Dedifferentiated amniotic fluid mesenchymal stem cell (primary cell): ENCODE data around the gene DYSF.
"Not testable (repeated sequence)": the region's sequence is repeated elsewhere in the genome, so short reads cannot be mapped to it uniquely, and the experiment has no call there.

Source experiments
- DNase-seq: peaks from one replicate; pipeline ENCODE4 v3.0.0-alpha.2; 2016; ENCODE audit errors: extremely low spot score

The DYSF gene

DNA sequence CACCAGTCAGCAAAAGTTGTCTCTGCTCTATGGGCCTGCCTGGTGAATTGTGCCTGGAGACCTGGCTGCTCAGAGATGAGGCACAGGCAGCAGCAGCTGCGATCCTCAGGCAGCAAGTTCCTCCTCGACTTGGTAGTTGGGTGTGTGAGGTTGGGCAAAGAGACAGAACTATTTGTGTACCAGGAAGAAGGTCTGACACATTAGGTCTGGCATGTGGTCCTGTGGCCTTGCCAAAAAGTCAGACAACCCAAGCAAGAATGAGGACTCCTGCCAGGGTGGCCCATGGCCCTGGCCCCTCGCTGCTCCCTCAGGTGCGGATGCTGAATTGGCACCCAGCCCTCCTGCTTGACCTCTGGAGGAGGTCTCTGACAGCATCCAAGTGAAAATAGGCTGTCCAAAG lies 192.7 kb downstream of the DYSF start:
- peak; percentile 51 for DNase-seq

DNA sequence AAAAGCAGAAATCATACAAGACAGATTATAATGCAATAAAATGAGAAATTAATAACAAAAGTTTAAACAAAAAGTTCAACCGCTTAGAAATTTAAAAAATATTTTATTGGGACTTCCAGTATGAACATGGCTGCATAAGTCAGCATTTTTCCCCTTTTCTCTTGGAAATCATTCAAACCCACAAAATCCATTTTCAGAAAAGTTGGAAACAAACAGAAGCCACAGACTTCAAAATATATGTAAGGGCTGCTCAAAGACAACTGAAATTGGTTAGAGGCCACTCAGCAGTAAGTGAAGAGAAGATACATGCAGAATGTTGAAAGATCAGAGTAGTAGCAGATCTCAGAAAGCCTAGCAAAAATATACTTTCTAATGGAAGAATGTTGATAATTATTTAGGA lies 194.0 kb downstream of the DYSF start:
- DNase-seq: no peak

DNA sequence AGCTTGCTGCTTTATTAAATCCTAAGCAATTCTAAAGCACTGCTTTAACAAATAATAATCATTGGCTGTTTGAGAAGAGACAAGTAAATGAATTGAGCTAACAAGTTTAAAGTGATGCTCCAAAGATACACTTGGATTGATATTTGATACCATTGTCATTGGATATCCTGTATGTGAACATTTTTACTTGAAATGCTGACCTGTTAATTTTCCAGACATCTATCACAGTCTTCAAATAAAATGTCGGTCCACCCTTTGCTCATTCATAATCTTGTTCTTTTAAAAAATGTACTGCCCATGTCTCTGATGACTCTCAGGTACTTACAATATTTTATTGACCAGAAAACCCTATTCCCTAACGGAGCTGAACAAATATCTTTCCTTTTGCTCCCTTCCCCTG lies 202.1 kb downstream of the DYSF start:
- no peak for DNase-seq

DNA sequence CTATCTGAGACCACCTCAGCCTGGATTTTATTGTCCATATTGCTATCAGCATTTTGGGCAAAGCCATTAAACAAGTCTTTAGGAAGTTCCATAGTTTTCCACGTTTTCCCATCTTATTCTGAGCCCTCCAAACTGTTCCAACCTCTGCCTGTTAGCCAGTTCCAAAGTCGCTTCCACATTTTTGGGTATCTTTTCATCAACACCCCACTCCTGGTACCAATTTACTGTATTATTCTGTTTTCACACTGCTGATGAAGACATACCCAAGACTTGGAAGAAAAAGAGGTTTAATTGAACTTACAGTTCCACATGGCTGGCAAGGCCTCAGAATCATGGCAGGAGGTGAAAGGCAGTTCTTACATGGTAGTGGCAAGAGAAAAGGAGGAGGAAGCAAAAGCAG lies 204.9 kb downstream of the DYSF start:
- DNase-seq: not testable (repeated sequence)

DNA sequence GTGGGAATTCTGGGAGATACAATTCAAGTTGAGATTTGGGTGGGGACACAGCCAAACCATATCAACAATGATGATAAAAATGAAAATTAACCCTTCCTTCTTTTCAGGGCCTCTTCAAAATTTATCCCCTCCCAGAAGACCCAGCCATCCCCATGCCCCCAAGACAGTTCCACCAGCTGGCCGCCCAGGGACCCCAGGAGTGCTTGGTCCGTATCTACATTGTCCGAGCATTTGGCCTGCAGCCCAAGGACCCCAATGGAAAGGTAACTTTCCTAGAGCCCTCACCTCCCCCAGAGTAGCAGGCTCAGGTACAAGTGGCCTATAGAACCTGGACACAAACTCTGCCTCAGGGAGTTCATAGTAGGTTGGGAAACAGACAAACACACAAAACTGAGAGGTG lies 205.4 kb downstream of the DYSF start:
- DNase-seq: no peak

DNA sequence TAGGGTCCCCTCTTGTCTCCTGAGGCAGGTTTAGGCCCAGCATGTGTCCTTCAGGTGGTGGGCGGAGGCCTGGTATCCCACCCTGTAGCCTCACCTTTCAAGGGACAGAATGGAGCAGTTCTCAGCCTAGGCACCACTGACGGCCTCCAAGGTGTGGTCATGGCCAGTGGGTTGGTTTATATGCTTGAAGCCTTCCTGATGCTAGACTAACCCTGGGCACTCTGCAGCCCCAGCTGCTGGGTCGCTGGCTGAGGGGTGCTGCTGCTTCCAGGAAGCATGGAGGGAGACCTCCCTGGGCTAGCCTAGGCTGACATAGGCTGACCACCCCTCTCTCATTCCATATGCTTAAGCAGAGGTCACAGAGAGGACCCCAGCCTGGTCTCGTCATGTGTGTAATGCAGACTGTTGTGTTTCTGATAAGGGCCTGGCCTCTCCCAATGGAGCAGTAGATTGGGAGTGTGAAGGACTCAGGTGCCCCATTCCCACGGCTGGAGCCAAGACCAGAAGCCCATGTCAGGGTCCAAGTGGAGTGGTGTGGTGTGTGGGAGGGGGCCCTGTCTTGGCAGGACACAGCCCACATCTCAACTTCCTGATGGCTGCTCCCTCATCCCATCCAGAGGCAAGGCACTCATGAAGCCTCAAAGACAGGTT lies 206.6 kb downstream of the DYSF start:
- DNase-seq: no peak

DNA sequence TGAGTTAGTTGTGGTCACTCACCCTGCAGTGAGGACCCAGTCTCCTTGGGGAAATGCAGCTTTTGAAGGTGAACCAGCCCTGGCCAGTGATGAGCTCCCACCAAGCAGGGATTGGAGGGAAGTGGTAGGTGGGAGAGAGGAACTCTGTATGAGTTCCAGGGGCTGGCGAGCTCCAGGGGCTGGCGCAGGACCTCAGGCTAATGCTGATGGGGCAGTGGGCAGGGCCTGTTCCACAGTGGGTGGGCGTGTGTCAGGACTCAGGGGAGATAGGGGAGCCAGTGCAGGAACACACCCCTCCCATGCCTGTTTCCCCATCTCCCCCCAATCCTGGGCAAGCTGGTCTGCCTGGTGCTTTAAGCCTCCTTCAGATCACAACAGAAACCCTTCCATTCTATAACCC lies 208.4 kb downstream of the DYSF start:
- no peak for DNase-seq

DNA sequence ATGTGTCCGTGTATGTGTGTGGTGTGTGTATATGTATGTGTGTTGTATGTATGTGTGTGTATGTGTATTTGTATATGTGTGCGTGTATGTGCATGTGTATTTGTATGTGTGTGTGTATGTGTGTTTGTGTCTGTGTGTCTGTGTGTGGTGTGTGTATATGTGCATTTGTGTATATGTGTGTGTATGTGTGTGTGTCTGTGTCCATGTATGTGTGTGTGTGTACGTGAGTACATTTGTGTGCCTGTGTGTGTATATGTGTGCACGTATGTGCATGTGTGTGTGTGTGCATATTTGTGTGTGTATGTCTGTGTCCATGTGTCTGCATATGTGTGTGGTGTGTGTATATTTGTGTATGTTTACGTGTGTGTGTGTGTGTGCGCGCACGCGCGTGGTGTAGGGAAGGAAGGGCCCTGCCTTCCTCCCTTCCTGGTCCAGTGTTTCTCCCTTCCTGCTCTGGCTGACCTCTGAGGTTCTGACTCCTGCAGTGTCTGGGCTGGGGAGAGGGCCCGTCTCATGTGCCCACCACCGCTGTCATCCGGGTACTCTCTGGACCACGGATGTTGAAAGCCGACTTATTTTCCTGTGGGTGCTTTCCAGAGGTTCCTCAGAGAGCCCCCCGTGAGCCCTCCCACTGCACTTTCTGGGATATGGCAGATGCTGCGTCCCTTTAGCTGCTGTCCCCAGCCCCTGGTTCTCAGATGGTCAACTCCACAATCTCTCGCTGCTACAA lies 209.5 kb downstream of the DYSF start:
- no peak for DNase-seq

DNA sequence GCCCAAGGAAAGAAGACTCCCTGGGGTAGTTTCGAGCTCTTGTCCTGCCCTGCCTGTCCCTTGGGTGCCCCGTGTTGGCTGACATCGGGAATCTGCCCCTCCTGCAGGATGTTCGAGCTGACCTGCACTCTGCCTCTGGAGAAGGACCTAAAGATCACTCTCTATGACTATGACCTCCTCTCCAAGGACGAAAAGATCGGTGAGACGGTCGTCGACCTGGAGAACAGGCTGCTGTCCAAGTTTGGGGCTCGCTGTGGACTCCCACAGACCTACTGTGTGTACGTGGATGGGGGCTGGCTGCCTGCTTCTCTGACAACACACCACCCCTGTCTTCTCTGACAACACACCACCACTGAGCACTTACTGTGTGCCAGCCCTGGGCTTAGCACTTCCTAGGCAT lies 210.8 kb downstream of the DYSF start:
- DNase-seq: no peak

DNA sequence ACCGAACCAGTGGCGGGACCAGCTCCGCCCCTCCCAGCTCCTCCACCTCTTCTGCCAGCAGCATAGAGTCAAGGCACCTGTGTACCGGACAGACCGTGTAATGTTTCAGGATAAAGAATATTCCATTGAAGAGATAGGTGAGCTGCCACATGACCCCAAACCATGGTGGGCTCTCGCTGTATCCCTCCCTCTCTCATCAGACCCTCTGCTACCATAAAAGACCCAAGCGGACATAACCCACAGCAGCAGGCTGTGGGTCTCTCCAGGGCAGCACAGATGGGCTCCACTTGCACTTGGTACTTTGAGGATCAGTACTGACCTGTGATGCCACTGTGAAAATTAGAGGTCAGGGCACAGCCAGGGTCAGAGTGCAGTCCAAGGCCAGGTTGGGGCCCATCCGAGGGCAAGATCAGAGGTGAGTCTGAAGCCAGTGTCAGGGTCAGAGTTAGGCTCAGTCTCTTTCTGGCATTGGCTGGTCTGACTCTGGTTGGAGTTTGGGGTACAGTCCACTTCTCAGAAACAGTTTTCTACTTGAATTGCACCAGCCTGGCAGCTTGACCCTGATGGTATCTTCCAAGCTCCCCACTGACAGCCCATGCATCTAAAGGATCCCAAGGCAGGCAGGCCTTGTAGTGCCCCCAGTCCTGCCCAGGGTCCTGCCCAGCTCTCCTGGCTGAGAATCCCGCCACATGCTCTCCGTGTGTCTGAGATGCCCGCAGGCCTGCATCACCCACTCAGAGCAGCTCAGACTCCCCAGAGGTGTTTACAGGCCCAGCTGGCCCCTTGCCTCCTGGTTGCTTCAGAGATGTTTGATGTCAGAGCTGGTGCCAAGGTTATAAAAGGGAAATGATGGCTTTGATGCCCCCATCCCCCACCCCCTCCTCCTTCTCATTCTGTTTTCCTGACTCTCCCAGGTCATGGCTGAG lies 212.1 kb downstream of the DYSF start:
- no peak for DNase-seq

DNA sequence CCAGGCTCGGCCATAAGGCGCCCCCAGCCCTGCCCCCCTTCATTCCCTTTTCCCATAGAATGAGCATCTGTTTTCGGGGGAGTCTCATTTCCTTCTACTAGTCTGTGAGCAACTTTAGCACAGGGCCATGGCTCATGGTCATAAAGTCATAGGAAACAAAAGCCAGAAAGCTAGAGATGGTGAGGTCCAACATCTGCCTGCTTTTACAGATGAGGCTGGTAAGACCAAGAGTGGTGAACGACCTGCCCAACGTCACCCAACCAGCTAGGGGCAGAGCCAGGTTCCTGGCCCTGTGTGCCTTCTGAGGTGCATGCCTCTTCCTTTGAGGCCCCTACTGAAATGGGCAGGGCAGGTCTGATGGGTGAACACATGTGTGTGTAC lies 212.7 kb downstream of the DYSF start:
- no peak for DNase-seq

DNA sequence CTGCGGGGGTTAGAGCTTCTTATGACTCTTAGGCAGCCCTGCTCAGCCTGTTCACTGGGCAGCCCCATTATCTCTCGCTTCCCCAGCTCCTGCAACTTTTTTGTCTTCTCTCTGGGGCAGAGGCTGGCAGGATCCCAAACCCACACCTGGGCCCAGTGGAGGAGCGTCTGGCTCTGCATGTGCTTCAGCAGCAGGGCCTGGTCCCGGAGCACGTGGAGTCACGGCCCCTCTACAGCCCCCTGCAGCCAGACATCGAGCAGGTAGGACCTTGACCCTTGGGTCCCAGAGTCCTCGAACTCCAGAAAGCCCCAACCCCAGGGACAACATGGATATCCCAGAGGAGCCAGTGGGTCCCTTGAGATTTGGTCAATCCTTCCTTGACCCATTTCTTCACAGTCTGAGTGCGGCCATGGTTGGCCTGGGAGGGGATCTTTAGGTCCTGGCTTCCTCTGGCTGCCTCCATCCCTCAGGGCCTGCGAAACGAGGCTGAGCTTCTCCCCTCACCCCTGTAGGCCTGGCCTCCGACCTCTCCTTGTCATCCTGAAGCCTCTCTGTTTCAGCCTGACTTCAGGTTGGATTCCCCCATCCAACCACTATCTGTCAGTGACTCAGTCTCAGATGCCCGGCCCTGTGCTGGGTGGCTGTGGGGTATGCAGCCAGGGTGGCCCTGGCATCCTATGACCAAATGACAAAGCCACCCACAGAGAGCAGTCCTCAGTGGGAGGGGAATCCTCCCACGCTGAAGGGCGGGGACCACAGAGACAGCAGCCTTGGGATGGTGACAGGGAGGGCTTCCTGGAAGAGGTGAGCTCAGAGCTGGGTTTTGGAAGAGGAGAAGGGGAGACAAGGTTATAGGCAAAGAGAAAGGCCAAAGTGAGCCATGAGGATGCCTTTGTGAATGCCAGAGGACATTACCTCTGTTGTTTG lies 214.2 kb downstream of the DYSF start:
- no peak for DNase-seq

DNA sequence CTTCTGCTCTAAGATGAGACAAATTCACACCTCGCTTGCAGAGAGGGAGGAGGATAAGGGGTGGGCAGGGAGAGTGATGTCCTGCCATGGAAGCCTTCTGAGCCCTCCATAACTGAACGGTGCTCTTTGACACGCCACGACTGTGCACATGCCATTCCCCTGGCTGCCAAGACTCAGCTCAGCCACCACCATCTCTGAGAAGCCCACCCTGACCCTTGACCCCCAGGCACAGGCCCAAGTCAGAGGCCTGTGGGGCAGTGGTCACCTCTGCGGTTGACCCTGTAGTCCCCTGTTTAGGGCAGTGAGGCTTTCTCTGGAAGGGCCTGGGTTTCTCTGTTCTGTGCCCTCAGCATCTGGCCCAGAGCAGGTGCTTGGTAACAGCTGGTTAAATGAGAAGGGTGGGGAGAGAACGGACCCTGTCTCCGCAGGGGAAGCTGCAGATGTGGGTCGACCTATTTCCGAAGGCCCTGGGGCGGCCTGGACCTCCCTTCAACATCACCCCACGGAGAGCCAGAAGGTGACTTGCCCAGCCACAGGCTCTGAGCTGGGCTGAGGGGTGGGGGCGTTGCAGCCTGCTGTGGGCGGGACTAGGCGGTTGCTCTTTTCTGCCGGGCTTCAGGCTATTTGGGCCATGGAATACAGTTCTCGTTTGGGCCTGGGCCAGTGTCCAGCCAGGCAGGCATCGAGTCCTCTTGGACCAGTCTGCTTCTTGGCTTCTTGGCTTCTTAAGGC lies 215.1 kb downstream of the DYSF start:
- no peak for DNase-seq

DNA sequence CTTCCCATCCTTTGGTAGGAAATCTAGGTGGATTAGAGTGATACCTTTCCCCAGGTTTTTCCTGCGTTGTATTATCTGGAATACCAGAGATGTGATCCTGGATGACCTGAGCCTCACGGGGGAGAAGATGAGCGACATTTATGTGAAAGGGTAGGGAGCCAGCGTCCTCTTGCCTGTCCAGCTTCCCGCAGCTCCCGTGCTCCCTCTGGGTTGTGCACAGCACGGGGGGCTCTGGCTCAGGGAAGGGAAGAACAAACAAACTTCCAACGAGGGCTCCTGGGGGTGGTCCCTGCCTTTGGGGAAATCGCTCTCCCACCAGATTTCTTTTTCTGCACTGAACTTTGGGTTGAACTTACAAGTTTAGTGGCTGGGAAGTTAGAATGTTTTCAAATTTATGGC lies 215.7 kb downstream of the DYSF start:
- no peak for DNase-seq

DNA sequence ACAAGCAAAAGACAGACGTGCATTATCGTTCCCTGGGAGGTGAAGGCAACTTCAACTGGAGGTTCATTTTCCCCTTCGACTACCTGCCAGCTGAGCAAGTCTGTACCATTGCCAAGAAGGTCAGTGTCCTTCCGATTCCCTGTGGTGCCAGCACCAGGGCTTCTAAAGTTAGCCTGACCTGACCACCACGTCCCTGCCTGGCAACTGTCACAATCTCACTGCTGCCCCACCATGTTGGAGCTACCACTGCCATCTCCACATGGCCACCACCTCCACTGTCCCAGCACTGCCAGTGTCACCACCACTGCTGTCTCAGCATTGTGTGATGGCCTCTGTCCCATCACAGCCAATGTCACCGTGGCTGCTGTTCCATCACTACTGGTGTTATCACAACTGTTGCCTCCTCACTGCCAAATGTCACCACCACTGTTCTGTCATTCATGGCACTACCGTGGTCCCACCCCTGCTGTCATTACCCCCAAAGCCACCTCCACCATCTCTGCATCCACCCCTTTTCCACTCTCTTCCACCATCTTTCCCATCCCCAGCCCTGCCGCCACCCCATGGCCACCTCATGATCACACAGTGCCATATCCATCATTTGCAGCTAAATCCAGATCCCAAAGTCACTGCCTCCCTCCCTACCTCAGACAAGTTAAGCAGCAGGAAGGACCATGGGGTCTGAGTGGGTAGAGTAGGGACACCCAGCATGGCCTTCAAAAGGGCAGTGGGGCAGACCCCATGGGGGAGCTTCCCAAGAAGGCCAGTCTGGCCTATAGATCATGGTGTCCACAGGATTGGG lies 216.5 kb downstream of the DYSF start:
- DNase-seq: no peak

DNA sequence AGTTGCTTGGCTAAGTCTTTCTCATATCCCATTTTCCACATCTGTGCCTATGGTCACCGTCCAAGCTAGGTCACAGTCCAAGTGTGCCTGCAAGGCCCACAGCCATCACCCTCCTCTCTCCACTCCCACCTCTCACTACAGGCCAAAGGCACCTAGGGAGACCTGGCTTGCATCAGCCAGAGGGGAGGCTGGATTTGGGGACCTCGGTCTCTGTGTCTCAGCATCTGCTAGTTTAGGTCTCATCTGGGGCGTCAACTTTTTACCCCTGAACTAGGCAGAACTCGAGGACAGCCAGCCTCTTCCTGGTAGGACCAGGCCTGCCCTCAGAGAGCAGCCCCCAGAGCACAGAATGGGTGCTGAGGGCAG lies 217.1 kb downstream of the DYSF start:
- DNase-seq: no peak

DNA sequence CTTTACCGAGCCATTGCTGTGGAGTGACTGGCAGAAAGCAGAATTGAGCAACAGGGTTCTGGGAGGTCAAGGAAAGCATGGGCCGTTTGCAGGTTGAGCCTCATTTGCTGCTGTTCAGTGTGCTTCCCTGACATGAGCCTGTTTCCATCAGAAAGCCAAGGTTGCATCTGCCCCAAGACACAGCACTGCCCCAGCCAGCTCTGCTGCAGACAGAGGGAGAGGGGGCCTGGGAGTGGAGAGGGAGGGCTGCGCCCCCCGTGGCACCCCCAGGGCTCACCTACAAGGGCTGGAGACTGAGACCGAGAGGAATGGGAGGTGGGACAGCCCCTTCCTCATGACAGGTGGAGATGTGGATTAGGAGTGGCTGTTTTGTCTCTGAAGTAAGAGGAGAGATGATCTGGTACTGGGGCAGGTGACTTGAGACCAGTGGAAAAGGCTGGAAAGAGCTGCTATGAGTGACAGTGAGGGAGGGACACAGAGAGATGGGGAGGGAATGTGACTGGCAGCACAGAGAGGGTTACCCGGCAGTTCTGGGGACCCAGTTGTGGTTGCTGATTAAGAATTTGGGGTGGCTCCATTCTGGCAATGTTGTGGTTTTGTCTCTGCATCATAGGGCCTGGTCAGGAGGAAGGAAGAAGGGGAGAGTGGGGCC lies 218.0 kb downstream of the DYSF start:
- no peak for DNase-seq

DNA sequence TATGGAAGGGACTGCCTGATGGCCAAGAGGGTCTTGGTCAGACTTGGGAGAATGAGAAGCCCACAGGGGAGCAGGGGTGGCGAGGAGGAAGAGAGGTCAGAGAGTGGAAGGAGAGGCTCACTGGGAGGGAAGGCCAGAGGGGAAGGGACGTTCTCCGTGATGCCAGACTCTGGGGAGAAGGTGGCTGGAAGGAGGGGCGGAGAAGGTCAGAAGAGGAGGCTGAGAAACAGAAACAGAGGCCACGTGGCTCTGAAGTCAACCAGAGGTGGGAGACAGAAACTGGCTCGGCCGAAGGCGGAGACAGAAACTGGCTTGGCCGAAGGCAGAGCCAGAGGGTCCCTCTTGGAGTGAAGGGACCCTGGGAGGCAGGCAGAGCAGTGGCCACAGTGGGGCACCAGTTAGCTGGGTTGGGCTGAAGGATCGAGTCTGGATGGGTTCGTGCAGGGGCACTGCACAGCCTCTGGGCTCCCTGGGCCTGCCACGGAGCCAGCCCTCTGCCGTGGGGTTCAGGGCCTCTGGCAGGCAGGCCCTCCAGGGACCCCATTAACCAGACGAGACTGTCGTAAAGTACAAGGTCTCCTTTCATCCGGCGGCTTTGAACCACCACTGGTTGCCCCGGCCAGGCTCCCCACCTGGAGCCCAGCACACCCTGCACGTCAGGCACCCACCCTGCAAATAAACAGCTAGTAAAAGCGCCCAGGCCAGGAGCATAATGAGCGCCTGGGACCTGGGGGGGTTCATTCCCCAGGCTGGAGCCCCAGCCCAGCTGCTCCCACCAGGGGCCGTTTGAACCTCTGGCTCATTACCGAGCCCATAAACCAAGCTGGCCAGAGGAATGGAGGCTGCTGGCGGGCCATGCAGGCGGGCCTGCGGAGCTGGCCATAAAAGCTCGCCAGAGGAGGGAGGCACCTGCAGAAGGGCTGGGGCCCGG lies 218.8 kb downstream of the DYSF start:
- DNase-seq: no peak
